Kidney epithelial cell (primary cell): ENCODE data around the gene ATP8B2. TPM values are rescaled to one million over a fixed set of nuclear protein-coding genes. Genes with fewer than 3 reads are reported as not detected.
"Not testable (repeated sequence)": the region's sequence is repeated elsewhere in the genome, so short reads cannot be mapped to it uniquely, and the experiment has no call there.

ENCODE experiments used
- DNase-seq: peaks from one replicate; pipeline ENCODE4 v3.0.0-alpha.2; 2010; ENCODE audit warnings: low read depth
- H3K27me3 ChIP-seq: 2 replicates; pipeline ENCODE4 v1.6.0; 2011; ENCODE audit warnings: low read length; ENCODE audit not compliant: control insufficient read depth, insufficient read depth
- H3K36me3 ChIP-seq: 2 replicates; pipeline ENCODE4 v1.5.1; 2011; ENCODE audit warnings: low read length; ENCODE audit not compliant: control insufficient read depth, insufficient read depth
- H3K4me3 ChIP-seq: 2 replicates; pipeline ENCODE4 v1.5.1; 2011; ENCODE audit warnings: low read depth, mild to moderate bottlenecking, control low read depth, low read length
- CTCF ChIP-seq: IDR thresholded peaks from 2 replicates; pipeline ENCODE4 v1.5.1; 2011; ENCODE audit warnings: mild to moderate bottlenecking, moderate library complexity, low read length, control low read depth, inconsistent platforms; ENCODE audit not compliant: insufficient read depth, poor library complexity, severe bottlenecking
- total RNA-seq: library from RNA; depleted of rRNA; stranded (reverse); fragments of >200 nt; gene quantifications from 2 replicates; pipeline ENCODE4 v1.2.3, GENCODE V29; 2015

Gene ATP8B2
- total RNA-seq, 1 donor from 2014 or later, result 45.2 TPM

DNA sequence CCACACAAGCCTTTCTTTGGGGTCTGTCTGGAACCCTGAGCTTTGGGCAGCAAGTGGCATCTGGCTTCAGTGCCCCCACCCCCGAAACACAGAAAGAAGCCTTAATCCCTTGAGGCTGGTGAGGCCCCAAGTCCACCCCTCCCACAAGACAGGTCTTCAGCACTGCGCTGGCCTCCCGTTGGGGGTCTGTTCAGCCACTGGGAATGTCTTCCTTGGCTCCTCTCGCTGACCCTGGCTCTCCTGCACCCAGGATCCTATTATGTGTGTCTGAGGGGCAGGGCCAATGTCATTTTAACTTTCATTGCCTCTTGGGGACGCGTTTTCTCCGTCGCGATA, 26.9 kb downstream of the ATP8B2 start:
- no peaks in the 10 kb centered on the region for H3K36me3 ChIP-seq
- no peak for DNase-seq
- peaks cover 4% of the 10 kb centered on the region for H3K27me3 ChIP-seq
- TF ChIP-seq CTCF, result no peak
- H3K4me3 ChIP-seq, result no peak overlapping the region

DNA sequence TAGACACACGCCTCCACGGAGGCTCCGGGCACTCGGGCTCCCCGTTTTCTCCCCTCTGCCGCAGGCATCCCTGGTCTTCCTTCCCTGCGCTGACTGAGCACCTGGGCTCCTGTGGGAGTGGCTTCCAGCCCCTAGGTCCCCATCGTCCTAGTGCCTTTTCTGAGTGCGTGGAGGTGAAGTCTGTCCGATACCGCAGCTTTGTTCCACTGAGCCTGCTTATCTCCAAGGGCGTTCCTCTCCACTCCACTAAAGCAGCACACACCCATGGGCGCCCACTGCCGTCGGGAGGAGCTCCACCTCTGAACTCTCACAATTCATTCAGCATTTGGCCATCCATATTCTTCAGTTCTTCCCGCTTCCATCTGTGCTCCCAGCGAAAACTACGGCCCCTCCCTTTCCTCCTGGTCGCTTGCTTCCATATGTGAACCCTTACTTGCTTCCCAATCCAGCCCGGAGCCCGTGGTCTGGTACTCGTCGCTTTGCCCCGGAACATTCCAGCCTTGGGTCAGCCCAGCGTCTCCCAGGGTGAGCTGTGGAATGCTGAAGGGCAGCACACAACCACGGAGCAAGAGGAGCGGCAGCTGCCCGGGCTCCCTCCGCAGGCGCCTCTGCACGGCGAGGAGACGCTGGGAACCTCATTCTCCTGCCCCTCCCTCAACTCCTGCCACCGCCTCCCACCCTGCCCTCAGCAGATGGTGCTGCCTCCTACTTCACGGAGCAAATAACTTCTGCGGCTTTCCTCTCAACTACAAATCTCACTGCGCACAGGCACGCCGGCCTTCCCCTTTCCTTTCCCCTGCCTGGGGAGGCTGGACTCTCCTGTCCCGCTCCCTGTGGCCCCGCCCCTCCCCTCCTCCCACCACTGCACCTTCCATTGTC, 27.5 kb downstream of the ATP8B2 start:
- TF ChIP-seq CTCF, result peak; percentile 4
- peak overlapping the region; percentile 27 for H3K4me3 ChIP-seq
- H3K27me3 ChIP-seq, result peaks cover 4% of the 10 kb centered on the region
- no peaks in the 10 kb centered on the region for H3K36me3 ChIP-seq
- peak; percentile 7 for DNase-seq

DNA sequence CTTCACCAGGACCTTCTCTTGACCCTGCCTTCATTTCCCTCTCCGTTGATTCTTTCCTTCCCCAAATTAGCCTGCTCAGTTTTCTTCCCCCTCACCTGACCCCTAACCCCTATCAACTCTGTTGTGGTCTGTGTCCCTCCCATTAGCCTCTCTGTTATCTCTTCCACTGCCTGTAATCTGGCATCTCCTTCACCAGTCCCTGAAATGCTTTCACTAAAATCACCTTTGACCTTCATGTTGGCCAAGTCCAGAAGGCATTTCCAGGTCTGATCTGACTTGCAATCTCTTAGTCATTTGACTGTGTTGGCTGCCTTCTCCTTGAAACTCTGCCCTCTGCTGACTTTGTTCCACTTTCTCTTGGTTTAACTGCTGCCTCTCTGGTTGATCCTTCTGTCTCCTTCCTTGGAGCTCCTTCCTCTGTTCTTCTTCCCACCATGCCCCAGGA, 28.2 kb downstream of the ATP8B2 start:
- Histone ChIP-seq H3K27me3 (peaks cover 4% of the 10 kb centered on the region), H3K36me3 (no peaks in the 10 kb centered on the region), H3K4me3 (no peak overlapping the region)
- peak; percentile 7 for DNase-seq
- TF ChIP-seq CTCF, result peak; percentile 30

GRCh38 chr1:154353966-154354365, 28.6 kb downstream of the ATP8B2 start:
- DNase-seq, result no peak
- TF ChIP-seq CTCF, result no peak
- Histone ChIP-seq H3K27me3 (peaks cover 4% of the 10 kb centered on the region), H3K36me3 (no peaks in the 10 kb centered on the region), H3K4me3 (no peak overlapping the region)

GRCh38 chr1:154358519-154358918, 33.2 kb downstream of the ATP8B2 start:
- peaks cover 6% of the 10 kb centered on the region for H3K27me3 ChIP-seq
- no peaks in the 10 kb centered on the region for H3K36me3 ChIP-seq
- no peak for TF ChIP-seq CTCF
- DNase-seq, result no peak
- no peak overlapping the region for H3K4me3 ChIP-seq

- peaks cover 6% of the 10 kb centered on the region for H3K27me3 ChIP-seq
- H3K4me3 ChIP-seq, result no peak overlapping the region
- H3K36me3 ChIP-seq, result no peaks in the 10 kb centered on the region
- DNase-seq, result no peak
- no peak for TF ChIP-seq CTCF
Measured at GRCh38 chr1:154360288-154360687, 35.0 kb downstream of the ATP8B2 start.

GRCh38 chr1:154360881-154361280, 35.6 kb downstream of the ATP8B2 start:
- DNase-seq, H3K27me3 ChIP-seq, H3K36me3 ChIP-seq, H3K4me3 ChIP-seq: not testable (repeated sequence)
